HG02981 (cell line): ENCODE results near the gene CSNK2A3.
"Not testable (repeated sequence)": the region's sequence is repeated elsewhere in the genome, so short reads cannot be mapped to it uniquely, and the experiment has no call there.

Experiments
- ATAC-seq: cut with Tn5 transposase; IDR thresholded peaks from one replicate; pipeline ENCODE4 v1.9.1; 2021; ENCODE audit warnings: mild to moderate bottlenecking, moderate library complexity; ENCODE audit not compliant: unreplicated experiment

CSNK2A3 gene

DNA sequence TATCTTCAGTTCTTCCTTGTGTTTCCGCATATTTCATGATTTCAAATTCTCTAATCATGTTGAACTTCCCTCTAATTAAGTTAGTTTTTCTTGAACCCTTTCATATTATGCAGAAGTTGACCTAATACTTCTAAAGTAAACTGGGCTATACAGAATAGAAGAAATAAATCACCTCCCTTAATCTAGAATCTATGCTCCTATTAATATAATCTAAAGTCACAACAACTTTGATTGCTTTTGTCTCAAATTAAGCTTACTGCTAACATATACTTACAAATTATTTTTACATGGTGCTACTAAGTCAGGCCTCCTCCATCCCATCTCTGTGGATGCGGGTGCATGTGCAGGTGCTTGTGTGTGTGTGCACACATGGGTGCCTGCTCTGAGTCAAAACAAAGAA is 27.3 kb upstream of the CSNK2A3 start:
- ATAC-seq = no peak

DNA sequence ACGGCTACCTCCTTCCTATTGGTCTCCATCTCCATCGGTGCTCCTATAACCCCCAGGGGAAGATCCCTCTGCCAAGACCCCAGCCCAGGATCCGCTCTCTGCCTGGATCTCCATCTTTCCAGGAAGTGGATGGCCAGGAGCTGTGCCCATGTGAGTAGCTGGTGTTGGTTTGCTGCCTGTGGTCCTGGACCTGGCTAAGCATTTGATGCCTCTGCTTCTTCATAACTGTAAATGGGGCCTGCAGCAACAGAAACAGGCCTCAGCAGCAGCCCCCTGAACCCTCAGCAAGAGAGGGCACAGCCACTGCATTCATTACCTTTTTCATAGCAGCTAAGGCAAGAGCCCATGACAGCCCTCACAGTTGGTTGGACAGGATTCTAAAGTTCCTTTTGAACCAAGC is 26.6 kb upstream of the CSNK2A3 start:
- no peak for ATAC-seq

DNA sequence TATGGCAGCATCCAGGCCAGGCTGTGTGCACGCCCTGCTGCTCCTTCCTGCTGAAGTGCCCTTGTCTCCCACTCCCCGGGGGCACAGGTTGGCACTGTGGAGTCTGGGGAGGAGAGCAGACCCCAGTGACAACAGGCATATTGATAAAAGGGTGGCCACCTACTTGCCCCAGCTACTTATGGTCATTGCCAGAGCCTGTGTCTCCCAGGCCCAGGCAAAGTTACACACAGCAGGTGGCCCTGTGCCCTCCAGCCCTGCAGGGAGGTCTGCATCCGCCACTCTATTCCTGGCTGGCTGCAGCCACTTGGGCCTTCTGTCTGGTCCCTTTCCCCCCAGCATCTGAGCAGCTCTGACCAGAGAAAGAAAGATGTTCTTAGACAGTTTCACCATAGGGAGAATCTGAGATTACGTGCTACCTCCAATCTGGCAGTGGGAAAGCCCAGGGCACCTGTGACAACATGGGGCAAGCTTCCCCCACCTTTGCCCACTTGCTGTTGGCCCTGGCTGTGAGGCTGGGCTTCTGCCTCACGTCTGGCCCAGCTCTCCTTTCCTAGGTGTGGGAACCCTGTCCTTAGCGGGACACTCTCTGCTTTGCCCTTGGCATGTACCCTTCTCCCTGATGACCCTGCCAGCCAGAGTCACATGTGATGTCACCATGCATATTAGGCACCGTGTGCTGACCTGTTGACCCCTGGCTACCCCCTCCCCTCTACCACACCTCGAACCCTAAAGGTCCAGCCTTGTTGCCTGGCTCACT is 25.3 kb upstream of the CSNK2A3 start:
- ATAC-seq = no peak

DNA sequence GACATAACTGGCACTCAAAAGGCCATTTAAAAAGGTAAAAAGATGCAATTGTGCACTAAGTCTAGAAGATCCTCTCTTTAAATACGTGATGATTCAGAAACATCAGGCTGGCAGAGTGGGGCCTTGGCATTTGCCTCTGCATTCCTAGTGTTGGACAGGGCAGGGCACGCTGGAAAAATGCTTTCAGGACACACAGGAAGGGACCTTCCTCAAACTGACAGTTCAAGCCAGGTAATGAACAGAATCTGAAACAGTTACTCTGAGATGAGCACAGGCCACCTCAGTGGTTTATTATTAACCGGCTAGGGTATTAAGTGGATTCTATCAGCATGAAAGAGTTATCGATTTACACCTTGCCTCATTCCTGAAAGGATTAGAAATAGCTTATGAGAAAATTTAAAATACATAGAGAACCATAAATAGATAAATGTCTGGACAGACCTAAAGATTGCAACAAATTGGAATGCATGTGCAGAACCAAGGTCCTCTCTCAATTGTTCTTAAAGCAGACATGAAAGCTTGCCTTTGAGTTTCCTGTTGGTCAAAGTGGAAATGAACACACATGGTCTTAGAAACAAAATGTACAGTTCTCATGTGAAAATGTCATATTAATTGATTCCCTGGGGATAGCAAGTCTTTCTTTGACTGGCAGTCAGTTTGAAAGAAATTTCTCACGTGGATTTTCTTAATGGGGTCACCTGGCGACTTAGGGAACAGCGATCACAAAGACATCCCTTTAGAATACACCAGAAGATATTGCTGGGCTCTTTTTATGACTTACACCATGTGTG is 21.5 kb upstream of the CSNK2A3 start:
- ATAC-seq = peak; percentile 67

DNA sequence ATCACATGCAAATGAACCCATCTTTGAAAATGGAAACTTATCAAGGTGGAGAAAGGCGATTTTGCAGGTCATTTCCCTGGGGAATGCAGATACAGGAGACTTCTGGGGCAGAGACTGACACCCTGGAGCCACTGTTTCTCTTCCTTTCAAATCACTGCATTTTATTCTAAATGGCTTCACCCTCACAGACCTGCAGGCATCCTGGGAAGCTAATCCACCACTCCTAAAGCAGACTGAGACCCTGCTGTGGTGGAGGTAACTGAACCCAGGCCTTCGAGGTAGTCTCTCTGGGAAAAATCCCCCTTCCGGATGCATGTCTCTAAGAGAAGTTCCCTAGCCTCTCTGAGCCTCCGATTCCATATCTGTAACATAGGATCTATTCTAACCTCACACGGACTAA is 20.9 kb upstream of the CSNK2A3 start:
- ATAC-seq = no peak

DNA sequence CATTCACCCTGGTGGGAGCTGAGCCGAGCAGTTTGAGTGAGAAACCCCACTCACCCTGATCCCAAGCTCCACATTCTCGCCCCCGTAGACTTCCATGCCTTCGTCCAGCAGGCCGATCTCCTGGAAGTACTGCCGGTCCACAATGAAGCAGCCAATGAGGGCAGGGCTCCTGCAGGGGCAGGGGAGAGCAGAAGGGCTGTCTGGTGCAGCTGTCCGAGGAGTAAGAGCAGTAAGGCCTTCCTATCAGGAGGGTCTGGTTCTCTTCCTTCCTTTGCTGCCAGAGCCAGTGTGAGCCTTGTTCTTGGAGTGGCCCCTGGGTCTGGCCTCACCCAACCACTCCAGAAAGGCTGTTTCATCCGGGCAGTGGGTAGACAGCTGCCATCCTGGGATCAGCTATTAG is 19.4 kb upstream of the CSNK2A3 start:
- ATAC-seq = no peak

DNA sequence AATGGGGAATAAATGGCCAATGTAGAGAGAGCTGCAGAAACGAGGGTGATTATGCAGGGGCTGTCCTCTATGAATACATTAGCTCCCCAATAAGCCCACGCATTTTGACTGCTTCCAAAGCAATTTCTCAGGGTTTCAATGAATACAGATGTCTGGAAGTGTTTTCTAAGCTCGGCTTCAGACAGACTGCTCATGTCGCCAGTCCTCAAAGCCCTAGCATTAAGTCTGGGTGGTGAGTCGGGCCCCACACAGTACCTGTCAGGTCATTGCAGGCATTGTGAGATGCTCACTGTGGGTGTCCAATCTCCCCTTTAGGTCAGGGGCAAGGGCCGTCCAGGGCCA is 17.9 kb upstream of the CSNK2A3 start:
- no peak for ATAC-seq

DNA sequence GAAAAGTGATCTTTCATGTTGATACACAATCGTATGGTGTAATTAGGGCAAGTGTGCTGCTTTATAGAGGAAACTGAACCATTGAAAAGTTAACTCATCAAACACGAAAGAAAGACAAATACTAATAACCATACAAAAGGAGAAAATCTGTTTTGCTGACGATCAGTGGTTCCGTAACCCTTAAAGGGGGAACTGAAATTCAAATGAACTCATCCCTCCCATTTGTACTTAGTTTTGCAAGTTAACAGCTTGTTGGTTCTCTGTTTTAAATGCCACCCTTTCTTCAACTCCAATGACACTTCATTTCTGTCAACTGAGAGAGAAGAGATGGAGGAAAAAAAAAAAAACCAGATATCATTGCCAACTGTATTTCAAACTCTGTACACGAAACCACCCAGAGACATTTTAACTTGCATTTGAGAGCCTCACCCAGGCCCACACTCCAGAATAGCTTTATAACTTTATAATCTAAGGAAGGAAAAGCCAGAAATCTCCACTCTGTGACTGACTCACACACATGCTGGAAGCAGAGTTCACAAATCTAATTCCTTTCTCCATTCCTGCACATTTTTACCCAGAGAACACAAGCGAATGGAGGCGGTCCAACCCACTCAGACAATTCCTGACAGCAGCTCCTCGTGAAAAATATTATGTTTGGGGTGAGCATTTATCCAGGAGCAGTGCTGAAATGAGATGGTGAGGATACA is 17.4 kb upstream of the CSNK2A3 start:
- no peak for ATAC-seq

DNA sequence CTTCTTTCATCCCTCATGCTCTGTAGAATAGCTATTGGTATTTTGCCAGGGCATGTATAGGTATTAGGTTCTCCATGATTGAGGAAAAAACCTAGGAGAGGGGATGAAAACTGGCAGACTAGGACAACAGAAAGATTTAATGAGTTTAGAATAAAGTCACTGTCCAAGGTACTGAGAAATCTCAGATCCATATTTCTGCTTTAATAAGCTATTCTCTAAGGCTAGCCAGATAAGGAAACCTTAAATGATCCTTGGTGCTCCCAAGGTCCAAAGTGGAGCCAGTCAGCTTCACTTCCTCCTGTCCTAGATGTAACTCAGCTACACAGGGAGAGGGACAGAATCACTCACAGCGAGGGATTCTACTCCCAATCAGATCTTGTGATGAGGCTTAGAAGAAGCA is 13.7 kb upstream of the CSNK2A3 start:
- no peak for ATAC-seq

DNA sequence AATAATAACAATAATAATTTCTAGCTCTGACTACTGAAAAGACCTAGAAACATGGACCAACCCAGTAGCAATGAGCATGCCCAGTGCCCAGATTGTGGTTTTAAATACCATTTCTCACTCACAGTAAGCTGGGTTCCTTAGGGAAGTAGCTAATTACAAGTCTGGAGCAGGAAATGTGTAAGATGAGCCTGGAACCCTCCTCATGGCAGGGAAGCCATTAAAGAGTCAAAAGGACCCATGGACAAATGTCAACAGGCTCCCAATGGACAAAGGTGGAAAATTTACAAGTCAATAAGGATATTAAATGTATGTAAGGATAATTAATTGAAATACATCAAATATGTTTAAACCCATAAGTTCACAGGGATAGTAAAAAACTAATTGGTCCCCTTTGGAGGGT is 10.6 kb upstream of the CSNK2A3 start:
- ATAC-seq = no peak

DNA sequence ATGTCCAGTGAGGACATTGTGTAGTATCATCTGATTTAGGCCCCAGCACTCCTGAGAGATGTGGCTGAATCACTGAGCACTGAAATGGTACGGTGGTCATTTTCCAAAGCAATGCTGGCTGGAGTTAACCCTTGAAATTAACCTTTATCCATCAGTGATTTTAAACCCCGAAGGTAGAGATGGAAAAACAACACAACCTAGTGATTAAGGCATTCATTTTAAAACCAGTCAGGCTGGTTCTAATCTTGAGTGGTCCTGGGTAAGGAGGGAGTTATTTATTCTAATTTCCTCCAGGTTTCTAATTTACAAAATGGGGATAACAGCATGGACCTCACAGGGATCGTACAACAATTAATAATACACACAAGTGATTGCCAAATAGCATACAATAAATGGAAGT is 6.6 kb upstream of the CSNK2A3 start:
- ATAC-seq = no peak

DNA sequence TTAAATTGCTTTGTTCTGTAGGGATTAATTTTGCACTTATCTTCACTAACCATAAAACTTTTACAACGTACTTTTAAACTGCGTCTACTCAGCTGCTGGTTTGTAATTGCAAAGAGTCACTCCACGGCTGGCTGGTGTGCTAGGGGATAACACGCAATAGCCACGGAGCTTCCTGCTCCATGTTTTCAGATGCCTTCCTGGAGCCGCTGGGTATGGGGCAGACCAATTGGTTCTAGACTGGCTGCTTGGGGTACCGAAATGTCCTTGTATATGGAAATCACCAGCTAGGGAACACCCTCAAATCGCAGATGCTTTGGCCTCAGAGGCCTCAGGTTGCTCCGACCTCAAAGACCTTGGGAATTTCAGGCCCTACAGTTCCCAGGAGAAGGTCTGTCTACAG is 3.8 kb upstream of the CSNK2A3 start:
- no peak for ATAC-seq

DNA sequence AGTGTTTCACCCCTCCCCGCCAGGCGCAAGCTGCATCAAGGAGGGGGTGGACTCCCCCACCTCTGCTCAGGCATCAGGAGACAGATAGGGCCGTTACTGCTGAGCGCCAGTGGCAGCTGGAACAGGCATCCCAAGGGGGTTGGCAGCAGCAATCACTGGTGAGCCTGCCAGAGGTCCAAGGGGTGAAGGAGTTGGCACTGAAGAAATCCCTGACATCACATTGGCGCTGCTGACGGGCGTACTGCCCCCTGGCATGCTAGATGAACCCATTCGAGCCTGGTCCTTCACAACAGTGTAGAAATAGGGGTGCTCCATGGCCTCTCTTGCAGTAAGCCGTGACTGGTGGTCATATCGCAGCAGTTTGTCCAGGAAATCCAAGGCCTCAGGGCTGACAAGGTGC is 1.2 kb downstream of the CSNK2A3 start:
- ATAC-seq = not testable (repeated sequence)

DNA sequence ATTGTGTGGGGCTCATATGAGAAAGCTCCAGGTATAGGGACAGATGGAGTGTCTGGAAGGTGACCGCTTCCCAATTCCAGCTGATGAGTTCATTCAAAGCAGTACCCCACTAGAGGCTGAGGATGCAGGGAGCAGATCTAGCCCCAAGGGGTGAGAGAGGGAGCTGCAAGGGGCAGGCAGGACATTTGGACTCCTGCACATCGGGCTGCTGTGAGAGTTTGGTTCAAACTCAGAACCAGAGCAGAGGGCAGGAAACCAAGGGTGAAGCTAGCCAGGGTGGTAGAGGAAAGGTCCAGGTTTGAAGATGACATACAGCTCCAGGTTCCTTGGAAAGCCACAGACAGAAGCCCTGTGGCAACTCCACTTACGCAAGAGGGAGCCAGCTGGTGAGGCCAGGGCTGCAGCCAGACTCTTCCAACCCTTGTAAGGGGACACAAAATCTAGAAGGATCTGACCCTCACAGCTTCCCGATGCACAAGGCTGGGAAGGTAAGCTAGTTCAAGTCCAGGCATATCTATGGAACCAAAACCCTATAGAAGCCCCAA is 1.9 kb downstream of the CSNK2A3 start:
- ATAC-seq = no peak

DNA sequence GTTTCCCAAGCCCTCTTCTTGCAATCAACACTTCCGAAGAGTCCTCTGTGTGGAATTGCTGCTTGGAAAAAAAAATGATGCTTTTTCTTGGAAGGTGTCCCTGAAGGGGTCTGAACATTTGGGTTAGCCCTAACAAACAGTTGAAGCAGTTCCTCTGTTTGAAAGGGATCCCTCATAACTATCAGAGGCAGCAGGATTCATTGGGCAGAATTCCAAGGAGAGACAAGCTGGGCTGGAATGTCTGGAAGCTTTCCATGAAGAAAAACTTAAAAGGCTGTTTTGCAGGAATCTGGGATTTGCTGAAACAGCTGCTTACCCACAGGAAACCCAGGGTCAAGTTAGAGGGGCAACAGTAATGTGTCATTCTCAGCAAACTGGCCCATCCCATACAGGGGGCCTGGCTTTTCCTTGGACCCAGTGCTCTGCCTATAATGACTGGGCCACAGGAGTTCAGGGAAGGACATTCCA is 3.1 kb downstream of the CSNK2A3 start:
- no peak for ATAC-seq

DNA sequence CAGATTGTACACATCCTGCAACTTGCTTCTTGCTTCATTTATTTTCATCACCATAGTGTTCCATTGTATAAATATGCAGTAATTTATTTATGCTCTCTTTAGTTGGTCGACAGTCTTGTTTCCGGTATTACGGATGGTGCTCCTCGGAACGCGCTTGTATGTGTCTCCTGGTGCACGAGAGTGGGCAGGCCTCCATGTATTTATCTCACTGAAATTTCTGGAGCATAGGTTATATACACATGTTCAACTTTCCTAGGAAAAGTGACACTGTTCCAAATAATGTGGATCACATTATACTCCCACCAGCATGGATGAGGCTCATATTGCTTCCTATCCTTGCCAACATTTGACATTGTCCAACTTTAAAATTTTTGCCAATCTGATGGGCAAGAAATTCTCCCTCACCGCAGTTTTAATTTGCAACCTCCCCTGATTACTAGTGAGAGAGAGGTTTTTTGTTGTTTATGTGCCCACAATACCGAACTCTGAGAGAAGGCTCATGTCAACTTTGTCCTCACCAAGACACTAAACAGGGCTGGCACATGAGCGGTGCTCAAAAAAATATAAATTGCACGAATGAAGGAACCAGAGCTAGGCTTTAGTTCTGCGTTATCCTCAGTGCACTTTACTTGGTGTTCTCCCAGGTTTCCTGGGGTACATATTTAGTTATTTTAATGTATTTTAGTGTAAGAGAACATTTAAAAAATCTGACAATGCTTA is 3.8 kb downstream of the CSNK2A3 start:
- no peak for ATAC-seq

DNA sequence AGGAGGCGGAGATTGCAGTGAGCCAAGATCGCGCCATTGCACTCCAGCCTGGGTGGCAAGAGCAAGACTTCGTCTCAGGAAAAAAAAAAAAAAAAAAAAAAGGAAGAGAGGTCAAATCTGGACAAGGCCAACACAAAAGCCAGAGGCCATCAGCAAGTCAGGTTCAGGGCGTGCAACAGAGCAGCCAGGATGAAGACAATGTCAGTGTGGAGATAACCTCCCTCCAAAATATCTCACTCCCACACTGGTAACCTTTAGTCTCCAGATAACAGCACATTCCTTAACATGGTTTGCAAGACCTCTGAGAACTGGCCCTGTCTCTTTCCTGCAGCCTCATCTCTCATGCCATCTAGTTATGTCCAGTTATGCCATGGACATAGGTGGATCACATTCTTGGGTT is 4.7 kb downstream of the CSNK2A3 start:
- no peak for ATAC-seq

DNA sequence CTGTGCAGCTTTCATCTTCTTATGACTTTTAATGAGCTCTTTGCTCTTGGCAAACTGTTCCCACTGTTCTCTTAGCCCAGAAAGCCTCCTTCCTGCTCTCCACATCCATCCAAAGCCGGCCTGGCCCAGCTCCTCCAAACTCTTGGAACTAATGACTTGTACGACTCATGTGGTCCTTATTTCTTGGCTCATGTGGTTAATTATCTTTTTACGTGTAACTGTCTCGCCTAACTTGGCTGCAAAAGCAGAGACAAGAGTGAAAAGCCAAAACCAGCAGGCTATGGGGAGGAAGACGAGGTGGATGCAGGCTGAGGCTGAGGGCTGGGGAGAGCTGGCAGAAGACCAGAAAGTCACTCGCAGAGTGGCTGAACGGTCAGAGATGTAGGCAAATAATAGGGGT is 5.5 kb downstream of the CSNK2A3 start:
- no peak for ATAC-seq

DNA sequence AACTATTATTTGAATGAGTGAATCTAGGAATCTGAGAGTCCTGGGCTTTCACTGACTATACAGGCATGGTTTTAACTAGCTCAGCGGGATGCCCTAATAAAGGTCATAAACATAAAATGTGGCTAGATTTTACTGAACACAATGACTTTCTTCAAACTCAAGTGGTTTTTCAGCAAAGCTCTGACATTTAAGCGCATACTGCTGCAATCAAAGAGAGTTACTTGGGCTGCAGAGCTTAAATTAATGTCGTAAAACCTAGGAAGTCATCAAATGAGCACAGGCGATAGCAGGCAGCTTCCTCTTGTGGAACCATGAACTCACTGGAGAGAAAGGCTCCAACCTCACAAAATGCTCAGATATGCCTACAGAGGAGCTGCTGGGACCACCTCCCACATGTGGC is 6.7 kb downstream of the CSNK2A3 start:
- ATAC-seq = no peak

DNA sequence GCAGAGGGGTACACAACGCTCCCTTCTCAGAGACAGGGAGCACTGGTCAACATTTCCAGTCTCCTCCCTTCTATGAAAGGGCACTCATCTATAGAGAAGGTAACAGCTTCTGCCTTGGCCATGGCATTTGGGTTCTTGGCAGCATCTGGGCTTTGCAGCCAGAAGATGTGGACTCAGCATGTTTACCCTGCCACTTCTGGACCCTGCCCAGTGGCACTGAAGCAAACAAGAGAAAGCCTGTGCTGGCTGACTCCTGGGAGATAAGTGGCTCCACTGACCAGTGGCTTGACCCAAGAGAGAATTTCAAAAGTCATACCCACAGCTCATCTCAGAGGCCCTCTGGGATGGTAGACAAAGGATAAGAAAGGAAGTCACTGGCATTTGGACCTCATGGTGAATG is 8.0 kb downstream of the CSNK2A3 start:
- no peak for ATAC-seq

DNA sequence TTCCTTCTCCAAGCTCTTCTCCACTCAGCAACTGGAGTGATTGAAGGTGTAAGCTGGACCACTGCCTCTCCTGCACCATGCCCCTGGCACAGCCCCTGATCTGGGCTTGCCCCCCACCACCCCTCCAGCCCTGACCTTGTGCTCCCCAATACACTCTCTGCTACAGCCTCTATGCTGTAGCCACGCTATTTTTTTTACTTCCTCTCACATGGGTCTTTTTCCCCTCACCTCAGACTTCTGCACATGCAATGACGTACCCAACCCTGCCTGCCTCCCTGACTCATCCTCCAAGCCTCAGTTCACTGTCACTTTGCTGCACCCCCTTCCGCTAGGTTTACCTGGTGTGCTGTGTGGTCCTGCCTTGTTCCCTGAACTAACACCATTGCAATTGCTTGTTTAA is 9.0 kb downstream of the CSNK2A3 start:
- no peak for ATAC-seq
